ENCODE data around the gene HSD17B4. TPM values are rescaled to one million over a fixed set of nuclear protein-coding genes. Genes with fewer than 3 reads are reported as not detected.

Gene HSD17B4
- total and polyA plus RNA-seq, 12 donors: 130 to 325 (median 216) TPM

GRCh38 chr5:119524485-119524884 lies 72.2 kb downstream of the HSD17B4 start:
- WGBS, 2 donors: 76 to 79% methylated on average over 3 of the region's 3 CpGs
- no peak overlapping the region for H3K4me3 ChIP-seq
- H3K27ac ChIP-seq: no peak overlapping the region
- TF ChIP-seq CTCF (IDR thresholded peaks at IDR 0.05): no peak
- H3K36me3 ChIP-seq: peaks cover 0 to 80% (median 13%) of the 10 kb centered on the region in 9 donors
- DNase-seq (no peak), ATAC-seq (no peak)
- H3K9me3 ChIP-seq: peaks cover 0 to 13% (median 0%) of the 10 kb centered on the region in 11 donors
- intact Hi-C loops (cut with DNase I): no loop called here
- no peaks in the 10 kb centered on the region for H3K27me3 ChIP-seq
- peaks cover 0 to 12% (median 0%) of the 10 kb centered on the region in 9 donors for H3K4me1 ChIP-seq

GRCh38 chr5:119527351-119527750 lies 75.1 kb downstream of the HSD17B4 start:
- no peak for ATAC-seq
- Histone ChIP-seq H3K36me3 (peaks cover 0 to 84% (median 13%) of the 10 kb centered on the region in 9 donors), H3K4me1 (peaks cover 0 to 12% (median 0%) of the 10 kb centered on the region in 9 donors), H3K27ac (no peak overlapping the region), H3K4me3 (no peak overlapping the region), H3K9me3 (no peaks in the 10 kb centered on the region), H3K27me3 (no peaks in the 10 kb centered on the region)
- DNase-seq: no peak
- intact Hi-C loops (cut with DNase I): no loop called here
- 93 to 94% methylated on average over 1 of the region's 1 CpG for WGBS, 2 donors
- TF ChIP-seq CTCF (IDR thresholded peaks at IDR 0.05): no peak

DNA sequence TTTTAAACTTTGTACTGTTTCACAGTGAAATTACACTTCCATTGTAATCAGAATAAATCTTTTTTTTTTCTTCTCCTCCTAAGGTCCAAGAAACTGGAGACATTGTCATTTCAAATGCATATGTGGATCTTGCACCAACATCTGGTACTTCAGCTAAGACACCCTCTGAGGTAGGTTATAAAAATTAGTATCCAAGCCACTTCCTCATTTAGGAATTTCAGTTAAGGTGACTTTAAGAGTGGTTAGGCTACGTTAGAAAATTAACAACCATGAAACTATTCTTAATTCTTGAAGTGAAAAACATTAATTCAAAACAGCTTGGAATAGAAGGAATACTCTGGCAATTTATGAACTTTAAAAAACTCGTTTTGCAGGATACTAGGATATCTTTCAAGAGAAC lies 77.5 kb downstream of the HSD17B4 start:
- intact Hi-C loops (cut with DNase I): no loop called here
- ATAC-seq: no peak
- Histone ChIP-seq H3K4me3 (no peak overlapping the region), H3K4me1 (peaks cover 0 to 12% (median 0%) of the 10 kb centered on the region in 9 donors), H3K27ac (no peak overlapping the region), H3K36me3 (peaks cover 0 to 93% (median 13%) of the 10 kb centered on the region in 9 donors), H3K9me3 (no peaks in the 10 kb centered on the region), H3K27me3 (no peaks in the 10 kb centered on the region)
- no peak for TF ChIP-seq CTCF (IDR thresholded peaks at IDR 0.05)
- no peak for DNase-seq
- WGBS, 2 donors: 96 to 98% methylated on average over 2 of the region's 2 CpGs

DNA sequence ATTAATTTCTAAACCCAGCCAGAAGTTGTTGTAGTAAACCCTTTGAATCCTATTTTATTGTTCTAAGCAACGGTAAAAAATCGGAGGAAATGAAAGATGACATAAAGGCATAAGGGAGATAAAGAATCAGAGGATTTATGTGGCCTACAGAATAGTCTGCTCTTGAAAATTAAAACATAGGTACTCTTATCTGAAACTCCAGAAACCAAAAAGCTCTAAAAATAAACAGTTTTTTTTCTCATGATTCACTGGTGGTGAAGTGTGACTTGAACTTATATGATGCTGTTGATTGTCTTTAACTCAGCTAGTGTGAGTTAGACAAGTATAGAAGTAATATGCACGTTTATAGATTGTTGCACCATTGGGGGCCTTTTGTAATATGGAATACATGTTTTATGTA lies 80.3 kb downstream of the HSD17B4 start:
- DNase-seq (no peak), ATAC-seq (no peak)
- no peak overlapping the region for H3K4me3 ChIP-seq
- H3K4me1 ChIP-seq: no peaks in the 10 kb centered on the region
- no peaks in the 10 kb centered on the region for H3K27me3 ChIP-seq
- no peak for TF ChIP-seq CTCF (IDR thresholded peaks at IDR 0.05)
- no peak overlapping the region for H3K27ac ChIP-seq
- H3K36me3 ChIP-seq: peaks cover 0 to 85% (median 13%) of the 10 kb centered on the region in 9 donors
- WGBS, 2 donors: 73 to 74% methylated on average over 3 of the region's 3 CpGs
- intact Hi-C loops (cut with DNase I): no loop called here
- no peaks in the 10 kb centered on the region for H3K9me3 ChIP-seq

Measured in heart right ventricle (tissue), 16 donors.